Lung (tissue), 12 donors: Measurements from ENCODE around the gene TMEM150C. TPM values are rescaled to one million over a fixed set of nuclear protein-coding genes. Genes with fewer than 3 reads are reported as not detected.

ENCODE experiments used
- ATAC-seq: fragments of 200-7000 bp; cut with Tn5 transposase; one replicate; pipeline ENCODE4 v1.9.1; 2020; ENCODE audit warnings: moderate number of reproducible peaks; ENCODE audit not compliant: insufficient read depth, low FRiP score
- DNase-seq, 3 donors: peaks; one replicate each; pipeline ENCODE4 v3.0.0-alpha.2; 2013 to 2017
- H3K27ac ChIP-seq, 2 donors: one replicate each; pipeline ENCODE4 v1.5.1; 2013; ENCODE audit warnings: mild to moderate bottlenecking in 2 of 2, moderate library complexity in 2 of 2, control low read depth in 1 of 2, inconsistent platforms in 1 of 2, low read depth in 1 of 2, low read length in 1 of 2
- H3K27me3 ChIP-seq, 3 donors: one replicate each; pipeline ENCODE4 v1.5.1; 2013; ENCODE audit warnings: low read length in 2 of 3; ENCODE audit not compliant: control insufficient read depth in 3 of 3, insufficient read depth in 3 of 3
- H3K36me3 ChIP-seq, 4 donors: one replicate each; pipeline ENCODE4 v1.5.1; 2013; ENCODE audit warnings: low read length in 4 of 4, mild to moderate bottlenecking in 1 of 4, moderate library complexity in 1 of 4; ENCODE audit not compliant: control insufficient read depth in 4 of 4, insufficient read depth in 4 of 4
- H3K4me1 ChIP-seq, 5 donors: one replicate each; pipeline ENCODE4 v1.5.1; 2013; ENCODE audit warnings: low read length in 5 of 5, mild to moderate bottlenecking in 2 of 5, moderate library complexity in 1 of 5; ENCODE audit not compliant: control insufficient read depth in 5 of 5, insufficient read depth in 5 of 5
- H3K4me3 ChIP-seq: one replicate; pipeline ENCODE4 v1.5.1; 2013; ENCODE audit warnings: mild to moderate bottlenecking, control low read depth, moderate library complexity
- H3K9ac ChIP-seq, 2 donors: one replicate each; pipeline ENCODE4 v1.5.1; 2013; ENCODE audit warnings: low read length in 2 of 2, control low read depth in 1 of 2; ENCODE audit not compliant: insufficient read depth in 1 of 2
- H3K9me3 ChIP-seq, 4 donors: one replicate each; pipeline ENCODE4 v1.5.1; 2013; ENCODE audit warnings: low read length in 3 of 4, mild to moderate bottlenecking in 1 of 4, moderate library complexity in 1 of 4; ENCODE audit not compliant: control insufficient read depth in 4 of 4, insufficient read depth in 3 of 4
- CTCF ChIP-seq: IDR thresholded peaks from 2 replicates; pipeline ENCODE4 v1.5.1; 2012; ENCODE audit warnings: mild to moderate bottlenecking; ENCODE audit errors: control extremely low read depth, extremely low read depth
- WGBS, 2 donors: extraction: QIAGEN DNeasy Blood & Tissue Kit; methylation state at CpG; one replicate each; pipeline ENCODE4 v1.1.7; 2013; 5-methylcytosine and 5-hydroxymethylcytosine counted together
- polyA plus RNA-seq, 2 donors: library from polyadenylated mRNA; stranded (reverse); fragments of 200-250 nt; gene quantifications; one replicate each; pipeline ENCODE4 v1.2.1, GENCODE V29; 2013
- total RNA-seq, 2 donors: library from RNA; depleted of rRNA in 1 of 2; stranded (reverse); fragments of >200 nt in 1 of 2; gene quantifications; one replicate each; pipeline ENCODE4 v1.2.1, GENCODE V29; 2014 to 2021
- donor health status: control.
- donor health status: control.
- donor health status: Bipolar disorder and iron deficiency.
- donor health status: healthy.
- donor health status: DM: yes; HTN: yes; CAD: no.

The TMEM150C gene
- total and polyA plus RNA-seq, 4 donors: 2.5 to 10.4 (median 4.2) TPM

GRCh38 chr4:82585690-82586435, 24.1 kb upstream of the TMEM150C start:
- peaks cover 0 to 26% (median 4%) of the 10 kb centered on the region in 5 donors for H3K4me1 ChIP-seq
- 74 to 87% methylated on average over 8 of the region's 8 CpGs for WGBS, 2 donors
- no peak for TF ChIP-seq CTCF
- H3K4me3 ChIP-seq: no peak overlapping the region
- no peak overlapping the region for H3K27ac ChIP-seq
- no peaks in the 10 kb centered on the region for H3K27me3 ChIP-seq
- no peaks in the 10 kb centered on the region for H3K36me3 ChIP-seq
- no peaks in the 10 kb centered on the region for H3K9me3 ChIP-seq
- ATAC-seq: no peak
- DNase-seq: peak; percentile 25 to 54 (median 29)
- H3K9ac ChIP-seq: no peak overlapping the region

- H3K9ac ChIP-seq: no peak overlapping the region
- WGBS, 2 donors: 48 to 67% methylated on average over 3 of the region's 3 CpGs
- no peak for TF ChIP-seq CTCF
Observed at GRCh38 chr4:82584931-82585330, 23.1 kb upstream of the TMEM150C start.

GRCh38 chr4:82583897-82584587, 22.3 kb upstream of the TMEM150C start:
- DNase-seq (peak in 2 of 3 donors; percentile 61 to 65), ATAC-seq (no peak)
- 59 to 79% methylated on average over 5 of the region's 5 CpGs for whole genome bisulfite sequencing, 2 donors

More at GRCh38 chr4:82584931-82585330, 23.1 kb upstream of the TMEM150C start:
- no peaks in the 10 kb centered on the region for H3K9me3 ChIP-seq
- ATAC-seq (no peak), DNase-seq (peak in 1 of 3 donors; percentile 23)
- no peaks in the 10 kb centered on the region for H3K36me3 ChIP-seq
- no peak overlapping the region for H3K4me3 ChIP-seq
- H3K27me3 ChIP-seq: no peaks in the 10 kb centered on the region
- peaks cover 0 to 26% (median 4%) of the 10 kb centered on the region in 5 donors for H3K4me1 ChIP-seq
- H3K27ac ChIP-seq: no peak overlapping the region

More at GRCh38 chr4:82583897-82584587, 22.3 kb upstream of the TMEM150C start:
- no peak overlapping the region for H3K4me3 ChIP-seq
- H3K4me1 ChIP-seq: peaks cover 0 to 26% (median 4%) of the 10 kb centered on the region in 5 donors
- H3K27me3 ChIP-seq: no peaks in the 10 kb centered on the region
- no peak for TF ChIP-seq CTCF
- no peak overlapping the region for H3K9ac ChIP-seq
- no peak overlapping the region for H3K27ac ChIP-seq
- no peaks in the 10 kb centered on the region for H3K36me3 ChIP-seq
- no peaks in the 10 kb centered on the region for H3K9me3 ChIP-seq
